ENCODE measurements around the gene FAM181B.
"Not testable (repeated sequence)": the region's sequence is repeated elsewhere in the genome, so short reads cannot be mapped to it uniquely, and the experiment has no call there.

FAM181B gene

DNA sequence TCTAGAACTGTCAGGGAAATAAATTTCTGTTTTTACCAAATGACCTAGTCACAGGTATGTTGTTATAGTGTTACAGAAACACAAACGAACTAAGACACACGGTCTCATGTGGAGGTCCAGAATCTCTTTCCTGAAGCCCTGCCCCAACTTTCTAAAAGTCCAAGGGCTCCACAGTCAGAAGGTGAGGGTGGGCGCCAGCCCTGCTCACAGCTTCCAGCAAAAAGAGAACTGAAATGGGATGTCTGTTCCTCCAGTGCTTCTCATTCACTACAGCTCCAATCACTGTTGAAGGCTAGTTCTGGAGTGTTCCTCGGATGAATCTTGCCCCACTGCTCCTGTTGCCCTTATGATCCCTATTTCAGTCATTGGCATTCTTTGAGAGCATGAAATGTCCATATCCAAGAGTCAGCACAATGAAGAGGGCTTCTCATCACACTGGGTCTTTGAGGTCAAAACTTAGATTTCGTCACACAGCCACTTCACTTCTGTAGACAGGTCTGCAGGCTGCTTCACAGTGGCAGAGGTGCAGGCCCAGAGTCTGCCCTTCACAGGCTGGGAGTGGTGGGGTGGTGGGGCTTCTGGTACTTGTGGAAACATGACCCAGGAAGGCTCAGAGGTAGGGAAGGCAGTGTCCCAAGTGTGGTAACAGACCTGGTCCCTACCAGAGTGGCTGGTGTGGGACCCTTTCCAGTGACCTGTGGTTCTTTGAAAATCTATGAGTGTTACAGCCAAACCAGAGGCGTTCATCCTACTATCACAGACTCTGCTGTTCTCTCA, 34.9 kb downstream of the FAM181B start:
- no peak overlapping the region for H3K4me3 ChIP-seq (replicated peaks in 1 of 2; ENCODE audit: low read depth in 2 of 2, low read length in 2 of 2)
- TF ChIP-seq CTCF (IDR thresholded peaks at IDR 0.05; ENCODE audit: low read depth, low read length): no peak

GRCh38 chr11:82692981-82693380, 40.7 kb downstream of the FAM181B start:
- no peak for TF ChIP-seq CTCF (IDR thresholded peaks at IDR 0.05; ENCODE audit: low read depth, low read length)
- no peak overlapping the region for H3K4me3 ChIP-seq (replicated peaks in 1 of 2; ENCODE audit: low read depth in 2 of 2, low read length in 2 of 2)
- no peak for DNase-seq (ENCODE audit: low read depth in 2 of 2)

More for the DNA sequence above, 34.9 kb downstream of the FAM181B start:
- no peak for DNase-seq (ENCODE audit: low read depth in 2 of 2)

DNA sequence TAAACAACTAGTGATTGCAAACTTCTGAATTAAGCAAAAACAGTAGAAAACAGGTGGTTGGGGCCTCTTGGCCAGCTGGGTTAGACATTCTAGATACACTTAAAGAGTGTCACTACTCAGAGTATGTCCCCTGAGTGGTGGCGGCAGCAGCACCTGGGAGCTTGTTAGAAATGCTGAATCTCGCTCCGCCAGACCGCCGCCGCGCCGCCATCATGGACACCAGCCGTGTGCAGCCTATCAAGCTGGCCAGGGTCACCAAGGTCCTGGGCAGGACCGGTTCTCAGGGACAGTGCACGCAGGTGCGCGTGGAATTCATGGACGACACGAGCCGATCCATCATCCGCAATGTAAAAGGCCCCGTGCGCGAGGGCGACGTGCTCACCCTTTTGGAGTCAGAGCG, 44.3 kb downstream of the FAM181B start:
- not testable (repeated sequence) for DNase-seq (ENCODE audit: low read depth in 2 of 2)
- peak overlapping the region in 1 of 2 donors; percentile 25 for H3K4me3 ChIP-seq (replicated peaks in 1 of 2; ENCODE audit: low read depth in 2 of 2, low read length in 2 of 2)

- no peak overlapping the region for H3K4me3 ChIP-seq (replicated peaks in 1 of 2; ENCODE audit: low read depth in 2 of 2, low read length in 2 of 2)
- DNase-seq (ENCODE audit: low read depth in 2 of 2): no peak
- TF ChIP-seq CTCF (IDR thresholded peaks at IDR 0.05; ENCODE audit: low read depth, low read length): no peak
Observed at GRCh38 chr11:82686211-82686610, 47.5 kb downstream of the FAM181B start.

GRCh38 chr11:82683029-82683428, 50.6 kb downstream of the FAM181B start:
- no peak for TF ChIP-seq CTCF (IDR thresholded peaks at IDR 0.05; ENCODE audit: low read depth, low read length)

DNA sequence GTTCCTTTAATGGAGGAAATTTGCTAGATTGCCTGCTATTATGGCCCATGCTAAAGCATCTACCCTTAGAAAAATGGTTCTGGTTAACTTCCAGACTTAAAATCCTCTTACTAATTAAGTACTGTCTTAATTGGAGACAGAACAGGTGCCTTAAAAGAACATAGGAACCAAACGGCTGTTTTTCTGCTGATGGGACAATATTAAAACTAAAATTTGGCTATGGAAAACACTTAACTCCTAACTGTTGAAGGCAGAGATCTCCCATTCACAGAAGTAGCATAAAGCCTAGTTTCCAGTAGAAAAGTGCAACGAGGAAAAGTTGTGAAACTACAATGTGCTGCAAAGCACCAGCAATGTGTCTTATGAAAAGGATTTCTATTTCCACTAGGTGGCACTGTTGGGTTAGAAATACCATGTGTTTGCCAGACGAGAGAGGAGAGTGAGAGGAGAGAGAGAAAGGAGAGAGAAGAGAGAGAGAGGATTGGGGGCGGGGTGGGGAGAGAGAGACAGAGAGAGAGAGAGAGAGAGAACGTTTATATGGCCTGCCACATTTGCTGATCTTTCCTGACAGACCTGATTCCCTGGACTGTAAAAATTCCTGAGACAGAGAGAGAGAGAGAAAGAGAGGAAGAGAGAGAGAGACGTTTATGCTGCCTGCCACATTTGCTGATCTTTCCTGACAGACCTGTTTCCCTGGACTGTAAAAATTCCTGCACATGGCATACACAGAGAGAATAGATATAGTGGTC, 51.5 kb downstream of the FAM181B start:
- peak; percentile 48 for TF ChIP-seq CTCF (IDR thresholded peaks at IDR 0.05; ENCODE audit: low read depth, low read length)
- H3K4me3 ChIP-seq (replicated peaks in 1 of 2; ENCODE audit: low read depth in 2 of 2, low read length in 2 of 2): no peak overlapping the region
- DNase-seq (ENCODE audit: low read depth in 2 of 2): peak; percentile 83 to 90

More at GRCh38 chr11:82683029-82683428, 50.6 kb downstream of the FAM181B start:
- H3K4me3 ChIP-seq (replicated peaks in 1 of 2; ENCODE audit: low read depth in 2 of 2, low read length in 2 of 2): no peak overlapping the region
- DNase-seq (ENCODE audit: low read depth in 2 of 2): no peak

GRCh38 chr11:82680252-82680651, 53.4 kb downstream of the FAM181B start:
- no peak for TF ChIP-seq CTCF (IDR thresholded peaks at IDR 0.05; ENCODE audit: low read depth, low read length)
- no peak for DNase-seq (ENCODE audit: low read depth in 2 of 2)
- no peak overlapping the region for H3K4me3 ChIP-seq (replicated peaks in 1 of 2; ENCODE audit: low read depth in 2 of 2, low read length in 2 of 2)

Measured in cardiac fibroblast (primary cell).